ENCODE data around the gene GNB1. TPM values are rescaled to one million over a fixed set of nuclear protein-coding genes. Genes with fewer than 3 reads are reported as not detected.

Gene GNB1
- total RNA-seq, 6 donors from 2014 or later = 126 to 386 (median 173) TPM

DNA sequence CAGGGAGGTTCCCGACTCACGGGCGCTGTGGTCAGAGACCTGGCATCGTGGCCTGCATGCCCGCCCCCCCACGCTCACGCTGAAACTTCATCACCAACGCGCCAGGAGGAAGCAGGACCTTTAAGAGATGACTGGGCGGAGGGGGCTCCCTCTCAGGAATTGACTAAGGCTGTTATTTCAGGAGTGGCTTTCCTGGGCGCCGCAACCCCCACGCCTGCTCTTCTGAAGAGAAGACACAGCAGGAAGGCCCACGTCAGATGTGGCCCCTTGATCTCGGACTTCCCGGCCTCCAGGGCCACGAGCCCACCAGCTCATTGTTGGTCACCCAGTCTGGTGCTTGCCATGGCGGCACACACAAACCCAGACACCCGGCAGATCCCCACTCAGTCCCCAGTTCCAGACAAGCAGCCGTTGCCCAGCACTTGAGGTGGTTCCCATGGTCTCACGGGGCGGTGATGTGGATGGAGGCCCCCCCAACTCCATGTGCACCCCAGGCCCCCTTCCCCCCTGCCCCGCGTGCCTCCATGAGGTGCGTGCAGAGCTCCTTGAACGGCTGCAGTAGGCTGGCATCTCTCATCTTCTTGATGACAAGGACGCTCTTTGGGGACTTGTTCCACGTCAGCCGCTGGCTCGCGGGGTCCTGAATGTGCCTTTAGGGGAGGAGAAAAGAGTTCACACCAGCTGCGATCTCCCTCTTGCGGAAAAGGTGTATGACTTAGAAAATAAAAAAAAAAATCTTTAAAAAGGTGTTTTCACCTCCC lies 134.0 kb downstream of the GNB1 start:
- 89 to 92% methylated on average over 21 to 33 of the region's 33 CpGs for WGBS, 2 donors
- TF ChIP-seq POLR2AphosphoS5 (IDR thresholded peaks at IDR 0.05) (no peak), EP300 (IDR thresholded peaks at IDR 0.05) (no peak), POLR2A (IDR thresholded peaks at IDR 0.05) (no peak)
- TF ChIP-seq, protein P1, sequence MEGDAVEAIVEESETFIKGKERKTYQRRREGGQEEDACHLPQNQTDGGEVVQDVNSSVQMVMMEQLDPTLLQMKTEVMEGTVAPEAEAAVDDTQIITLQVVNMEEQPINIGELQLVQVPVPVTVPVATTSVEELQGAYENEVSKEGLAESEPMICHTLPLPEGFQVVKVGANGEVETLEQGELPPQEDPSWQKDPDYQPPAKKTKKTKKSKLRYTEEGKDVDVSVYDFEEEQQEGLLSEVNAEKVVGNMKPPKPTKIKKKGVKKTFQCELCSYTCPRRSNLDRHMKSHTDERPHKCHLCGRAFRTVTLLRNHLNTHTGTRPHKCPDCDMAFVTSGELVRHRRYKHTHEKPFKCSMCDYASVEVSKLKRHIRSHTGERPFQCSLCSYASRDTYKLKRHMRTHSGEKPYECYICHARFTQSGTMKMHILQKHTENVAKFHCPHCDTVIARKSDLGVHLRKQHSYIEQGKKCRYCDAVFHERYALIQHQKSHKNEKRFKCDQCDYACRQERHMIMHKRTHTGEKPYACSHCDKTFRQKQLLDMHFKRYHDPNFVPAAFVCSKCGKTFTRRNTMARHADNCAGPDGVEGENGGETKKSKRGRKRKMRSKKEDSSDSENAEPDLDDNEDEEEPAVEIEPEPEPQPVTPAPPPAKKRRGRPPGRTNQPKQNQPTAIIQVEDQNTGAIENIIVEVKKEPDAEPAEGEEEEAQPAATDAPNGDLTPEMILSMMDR (IDR thresholded peaks at IDR 0.05) = no peak
- H3K4me3 ChIP-seq = no peak overlapping the region
- peak overlapping the region in 2 of 4 donors; percentile 78 to 88 for H3K27ac ChIP-seq
- DNase-seq (no peak), ATAC-seq (ENCODE audit: low FRiP score in 2 of 2) (no peak)
- H3K9me3 ChIP-seq = no peaks in the 10 kb centered on the region
- no peaks in the 10 kb centered on the region for H3K27me3 ChIP-seq
- peaks cover 13 to 30% (median 23%) of the 10 kb centered on the region in 4 donors for H3K4me1 ChIP-seq
- peaks cover 40 to 93% (median 85%) of the 10 kb centered on the region in 4 donors for H3K36me3 ChIP-seq

GRCh38 chr1:1755852-1756251 lies 135.0 kb downstream of the GNB1 start:
- peaks cover 31 to 83% (median 76%) of the 10 kb centered on the region in 4 donors for H3K36me3 ChIP-seq
- H3K4me3 ChIP-seq = no peak overlapping the region
- TF ChIP-seq POLR2A (IDR thresholded peaks at IDR 0.05) = no peak
- TF ChIP-seq EP300 (IDR thresholded peaks at IDR 0.05) = no peak
- TF ChIP-seq POLR2AphosphoS5 (IDR thresholded peaks at IDR 0.05) = no peak
- TF ChIP-seq, protein P1 (IDR thresholded peaks at IDR 0.05) = no peak
- H3K27ac ChIP-seq = no peak overlapping the region
- H3K9me3 ChIP-seq = no peaks in the 10 kb centered on the region
- 94 to 98% methylated on average over 11 to 14 of the region's 15 CpGs for WGBS, 2 donors
- ATAC-seq (ENCODE audit: low FRiP score in 2 of 2) (no peak), DNase-seq (peak in 1 of 2 donors; percentile 59)
- H3K27me3 ChIP-seq = no peaks in the 10 kb centered on the region
- H3K4me1 ChIP-seq = peaks cover 13 to 30% (median 23%) of the 10 kb centered on the region in 4 donors

DNA sequence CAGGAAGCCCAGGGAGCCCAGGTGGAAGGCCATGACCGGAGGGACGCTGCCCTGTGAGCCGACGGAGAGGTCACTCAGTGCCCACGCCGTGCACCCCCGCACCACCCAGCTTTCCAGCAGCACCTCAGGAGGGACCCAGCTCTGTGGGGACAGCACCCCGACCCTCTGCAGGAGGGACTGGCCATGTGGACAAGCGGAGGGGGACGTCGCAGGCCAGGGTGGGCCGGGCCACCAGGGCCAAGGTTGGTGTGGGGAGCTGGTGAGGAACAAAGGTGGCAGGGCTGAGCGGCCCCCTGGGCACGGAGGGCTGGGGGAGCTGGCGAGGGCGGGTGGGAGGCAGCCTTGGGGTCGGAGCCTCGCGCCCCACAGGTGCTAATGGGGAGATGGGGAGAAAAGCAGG lies 135.5 kb downstream of the GNB1 start:
- no peak overlapping the region for H3K4me3 ChIP-seq
- H3K27ac ChIP-seq = no peak overlapping the region
- peaks cover 26 to 79% (median 71%) of the 10 kb centered on the region in 4 donors for H3K36me3 ChIP-seq
- H3K4me1 ChIP-seq = peaks cover 13 to 30% (median 23%) of the 10 kb centered on the region in 4 donors
- WGBS, 2 donors = 81 to 94% methylated on average over 17 to 19 of the region's 19 CpGs
- DNase-seq = peak in 1 of 2 donors; percentile 75
- TF ChIP-seq EP300 (IDR thresholded peaks at IDR 0.05) = no peak
- no peak for TF ChIP-seq POLR2AphosphoS5 (IDR thresholded peaks at IDR 0.05)
- H3K27me3 ChIP-seq = no peaks in the 10 kb centered on the region
- no peak for ATAC-seq (ENCODE audit: low FRiP score in 2 of 2)
- no peaks in the 10 kb centered on the region for H3K9me3 ChIP-seq

GRCh38 chr1:1754051-1754815 lies 136.7 kb downstream of the GNB1 start:
- WGBS, 2 donors = 95 to 97% methylated on average over 10 to 46 of the region's 49 CpGs
- DNase-seq (peak in 1 of 2 donors; percentile 83), ATAC-seq (ENCODE audit: low FRiP score in 2 of 2) (no peak)
- Histone ChIP-seq H3K27ac (no peak overlapping the region), H3K9me3 (no peaks in the 10 kb centered on the region), H3K36me3 (peaks cover 25 to 67% (median 59%) of the 10 kb centered on the region in 4 donors), H3K4me1 (peaks cover 10 to 21% (median 18%) of the 10 kb centered on the region in 4 donors), H3K4me3 (no peak overlapping the region), H3K27me3 (no peaks in the 10 kb centered on the region)
- TF ChIP-seq POLR2AphosphoS5 (IDR thresholded peaks at IDR 0.05) = no peak
- TF ChIP-seq POLR2A (IDR thresholded peaks at IDR 0.05) = no peak
- TF ChIP-seq, protein P1 (IDR thresholded peaks at IDR 0.05) = no peak
- TF ChIP-seq EP300 (IDR thresholded peaks at IDR 0.05) = no peak

DNA sequence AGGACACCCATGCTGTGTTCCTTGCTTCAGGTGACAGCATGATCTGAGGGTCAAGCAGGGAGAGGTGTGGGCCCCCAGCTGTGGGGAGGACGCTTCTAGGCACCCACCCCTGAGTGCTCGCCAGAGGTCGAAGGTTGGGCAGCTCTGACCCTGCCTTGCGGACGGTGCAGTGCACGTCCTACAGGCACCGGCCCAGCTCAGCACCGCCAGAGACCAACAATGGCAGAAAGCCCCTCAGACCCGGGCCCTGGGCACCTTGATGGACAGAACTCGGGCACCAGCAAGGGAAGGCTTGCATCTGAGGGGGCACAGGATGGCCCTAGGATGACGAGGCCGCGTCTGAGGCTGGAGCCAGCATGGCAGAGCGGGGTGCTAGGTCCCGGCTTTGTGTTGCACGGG lies 137.3 kb downstream of the GNB1 start:
- WGBS, 2 donors = 94 to 97% methylated on average over 6 to 16 of the region's 16 CpGs
- Histone ChIP-seq H3K4me1 (peaks cover 6 to 18% (median 13%) of the 10 kb centered on the region in 4 donors), H3K9me3 (no peaks in the 10 kb centered on the region), H3K4me3 (no peak overlapping the region), H3K36me3 (peaks cover 25 to 61% (median 56%) of the 10 kb centered on the region in 4 donors), H3K27me3 (no peaks in the 10 kb centered on the region), H3K27ac (no peak overlapping the region)
- ATAC-seq (ENCODE audit: low FRiP score in 2 of 2) (no peak), DNase-seq (peak in 1 of 2 donors; percentile 58)
- TF ChIP-seq, protein P1 (IDR thresholded peaks at IDR 0.05) = no peak
- no peak for TF ChIP-seq EP300 (IDR thresholded peaks at IDR 0.05)
- TF ChIP-seq POLR2A (IDR thresholded peaks at IDR 0.05) = no peak
- TF ChIP-seq POLR2AphosphoS5 (IDR thresholded peaks at IDR 0.05) = no peak

All from upper lobe of left lung (tissue), 6 donors.